ENCODE data around the gene BZW2. TPM values are rescaled to one million over a fixed set of nuclear protein-coding genes. Genes with fewer than 3 reads are reported as not detected.
"Not testable (repeated sequence)": the region's sequence is repeated elsewhere in the genome, so short reads cannot be mapped to it uniquely, and the experiment has no call there.

The BZW2 gene
- total RNA-seq, 3 donors from 2014 or later: 44.8 to 67.0 (median 65.3) TPM

DNA sequence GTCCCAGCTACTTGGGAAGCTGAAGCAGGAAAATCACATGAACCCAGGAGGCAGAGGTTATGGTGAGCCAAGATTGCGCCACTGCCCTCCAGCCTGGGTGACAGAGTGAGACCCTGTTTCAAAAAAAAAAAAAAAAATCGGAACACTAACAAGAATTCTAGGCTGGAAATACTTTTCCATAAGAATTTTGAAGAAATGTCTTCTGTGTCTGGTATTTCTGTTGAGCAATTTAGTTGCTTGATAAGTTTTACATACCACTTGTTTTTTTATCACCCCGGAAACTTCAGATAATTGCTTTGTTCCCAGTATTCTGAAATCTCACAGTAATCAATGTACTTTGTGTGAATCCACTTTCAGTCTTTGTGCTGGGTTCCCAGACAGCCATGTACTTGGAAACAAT lies 25.8 kb downstream of the BZW2 start:
- DNase-seq (no peak), ATAC-seq (no peak)
- TF ChIP-seq, protein P1, sequence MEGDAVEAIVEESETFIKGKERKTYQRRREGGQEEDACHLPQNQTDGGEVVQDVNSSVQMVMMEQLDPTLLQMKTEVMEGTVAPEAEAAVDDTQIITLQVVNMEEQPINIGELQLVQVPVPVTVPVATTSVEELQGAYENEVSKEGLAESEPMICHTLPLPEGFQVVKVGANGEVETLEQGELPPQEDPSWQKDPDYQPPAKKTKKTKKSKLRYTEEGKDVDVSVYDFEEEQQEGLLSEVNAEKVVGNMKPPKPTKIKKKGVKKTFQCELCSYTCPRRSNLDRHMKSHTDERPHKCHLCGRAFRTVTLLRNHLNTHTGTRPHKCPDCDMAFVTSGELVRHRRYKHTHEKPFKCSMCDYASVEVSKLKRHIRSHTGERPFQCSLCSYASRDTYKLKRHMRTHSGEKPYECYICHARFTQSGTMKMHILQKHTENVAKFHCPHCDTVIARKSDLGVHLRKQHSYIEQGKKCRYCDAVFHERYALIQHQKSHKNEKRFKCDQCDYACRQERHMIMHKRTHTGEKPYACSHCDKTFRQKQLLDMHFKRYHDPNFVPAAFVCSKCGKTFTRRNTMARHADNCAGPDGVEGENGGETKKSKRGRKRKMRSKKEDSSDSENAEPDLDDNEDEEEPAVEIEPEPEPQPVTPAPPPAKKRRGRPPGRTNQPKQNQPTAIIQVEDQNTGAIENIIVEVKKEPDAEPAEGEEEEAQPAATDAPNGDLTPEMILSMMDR (IDR thresholded peaks at IDR 0.05): no peak
- Histone ChIP-seq H3K9me3 (no peaks in the 10 kb centered on the region), H3K4me3 (no peak overlapping the region), H3K36me3 (ENCODE audit: low read depth) (no peaks in the 10 kb centered on the region), H3K4me1 (ENCODE audit: low read depth) (no peaks in the 10 kb centered on the region)
- intact Hi-C loops (cut with DNase I, micrococcal nuclease): no loop called here

DNA sequence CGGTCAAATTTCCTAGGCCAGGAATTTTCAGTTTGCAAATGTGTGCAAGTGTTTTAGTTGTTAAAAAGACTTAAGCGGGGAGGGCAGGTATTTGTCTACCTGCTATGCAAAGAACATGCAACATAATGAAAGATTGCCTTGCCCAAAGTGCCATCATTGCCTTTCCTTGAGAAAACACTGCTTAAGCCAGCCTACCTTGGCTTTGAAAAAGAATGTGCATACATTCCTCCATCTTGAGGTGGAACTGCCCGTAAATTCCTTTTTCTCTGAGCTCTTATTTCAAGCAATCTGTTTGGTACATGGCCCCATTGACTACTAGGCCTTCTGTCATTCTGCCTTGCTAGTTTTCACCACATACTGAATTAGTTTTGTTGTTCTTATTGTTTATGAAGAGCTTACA lies 29.3 kb downstream of the BZW2 start:
- H3K4me1 ChIP-seq (ENCODE audit: low read depth): no peaks in the 10 kb centered on the region
- no peak for ATAC-seq
- no peaks in the 10 kb centered on the region for H3K36me3 ChIP-seq (ENCODE audit: low read depth)
- H3K9me3 ChIP-seq: no peaks in the 10 kb centered on the region
- no peak for DNase-seq
- TF ChIP-seq, protein P1 (IDR thresholded peaks at IDR 0.05): no peak
- intact Hi-C loops (cut with DNase I, micrococcal nuclease): no loop called here
- H3K4me3 ChIP-seq: no peak overlapping the region

DNA sequence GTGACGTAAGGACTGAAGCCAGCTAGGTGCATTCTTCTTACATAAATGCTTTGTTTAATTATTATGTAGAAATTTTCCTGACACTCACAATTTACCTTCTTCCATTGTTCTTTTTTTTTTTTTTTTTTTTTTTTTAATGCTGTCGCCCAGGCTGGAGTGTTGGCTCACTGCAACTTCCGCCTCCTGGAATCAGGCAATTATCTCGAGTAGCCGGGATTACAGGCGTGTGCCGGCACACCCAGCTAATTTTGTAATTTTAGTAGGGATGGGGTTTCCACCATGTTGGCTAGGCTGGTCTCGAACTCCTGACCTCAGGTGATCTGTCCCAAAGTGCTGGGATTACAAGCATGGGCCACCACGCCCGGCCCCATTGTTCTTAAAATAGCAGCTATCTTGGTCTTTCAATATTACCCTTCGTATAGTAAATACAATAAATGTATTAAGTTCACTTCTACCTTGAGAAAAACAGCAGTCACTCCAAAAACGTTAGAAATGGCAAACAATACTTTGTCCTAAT lies 32.1 kb downstream of the BZW2 start:
- intact Hi-C loops (cut with DNase I, micrococcal nuclease): no loop called here
- peak in 2 of 3 donors; percentile 50 to 59 for DNase-seq
- ATAC-seq: peak; percentile 51
- Histone ChIP-seq H3K4me1 (ENCODE audit: low read depth) (no peaks in the 10 kb centered on the region), H3K9me3 (no peaks in the 10 kb centered on the region), H3K4me3 (no peak overlapping the region), H3K36me3 (ENCODE audit: low read depth) (no peaks in the 10 kb centered on the region)
- TF ChIP-seq, protein P1 (IDR thresholded peaks at IDR 0.05): no peak

DNA sequence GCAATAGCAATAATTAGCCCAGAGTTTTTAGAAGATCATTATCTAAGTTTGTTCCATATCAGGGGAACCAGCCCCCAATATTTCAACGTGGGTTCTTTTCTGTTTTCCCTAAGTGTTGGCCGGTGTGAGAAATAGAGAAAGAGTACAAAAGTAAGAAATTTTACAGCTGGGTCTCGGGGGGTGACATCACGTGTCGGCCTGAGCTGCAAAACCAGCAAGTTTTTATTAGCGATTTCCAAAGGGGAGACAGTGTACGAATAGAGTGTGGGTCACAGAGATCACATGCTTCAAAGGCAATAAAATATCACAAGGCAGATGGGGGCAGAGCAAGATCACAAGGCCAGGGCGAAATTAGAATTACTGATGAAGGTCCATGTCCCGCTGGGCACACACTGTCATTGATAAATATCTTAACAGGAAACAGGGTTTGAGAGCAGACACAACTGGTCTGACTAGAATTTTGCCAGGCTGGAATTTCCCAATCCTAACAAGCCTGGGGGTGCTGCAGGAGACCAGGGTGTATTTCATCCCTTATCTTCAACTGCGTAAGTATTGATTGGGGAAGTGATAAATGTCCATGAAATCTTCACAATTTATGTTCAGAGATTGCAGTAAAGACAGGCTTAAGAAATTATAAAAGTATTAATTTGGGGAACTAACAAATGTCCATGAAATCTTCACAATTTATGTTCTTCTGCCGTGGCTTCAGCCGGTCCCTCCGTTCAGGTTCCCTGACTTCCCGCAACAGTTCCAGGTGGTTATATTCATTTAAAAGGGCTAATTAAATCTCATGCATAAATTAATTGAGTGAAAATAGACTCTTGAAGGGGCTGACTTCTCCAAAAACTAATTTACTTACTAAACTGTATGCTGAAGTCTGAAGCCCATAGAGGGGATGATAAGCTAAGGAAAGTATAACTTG lies 32.9 kb downstream of the BZW2 start:
- H3K9me3 ChIP-seq; H3K36me3 ChIP-seq (ENCODE audit: low read depth); ATAC-seq; DNase-seq; intact Hi-C loops (cut with DNase I, micrococcal nuclease); H3K4me1 ChIP-seq (ENCODE audit: low read depth); H3K4me3 ChIP-seq: not testable (repeated sequence)

DNA sequence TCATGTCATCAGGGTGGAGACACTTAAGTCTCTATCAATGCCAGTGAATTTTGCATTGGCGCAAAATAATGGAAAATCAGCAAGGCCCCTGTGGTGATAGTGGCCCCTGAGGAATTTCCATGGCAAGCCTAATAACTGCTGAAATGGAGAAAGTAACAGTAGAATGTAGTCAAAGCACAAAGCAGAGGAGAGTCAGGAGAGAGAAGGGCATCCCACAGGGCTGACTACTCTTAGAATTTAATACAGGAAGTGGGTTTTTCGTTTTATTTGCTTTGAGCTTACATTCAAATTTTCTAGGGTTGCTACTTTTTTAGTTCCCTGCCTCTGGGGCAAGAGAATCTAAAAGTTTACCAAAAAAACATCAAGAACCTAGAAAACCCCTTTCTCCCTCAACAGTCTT lies 39.0 kb downstream of the BZW2 start:
- DNase-seq (no peak), ATAC-seq (no peak)
- Histone ChIP-seq H3K4me3 (no peak overlapping the region), H3K4me1 (ENCODE audit: low read depth) (no peaks in the 10 kb centered on the region), H3K9me3 (no peaks in the 10 kb centered on the region), H3K36me3 (ENCODE audit: low read depth) (no peaks in the 10 kb centered on the region)
- intact Hi-C loops (cut with DNase I, micrococcal nuclease): no loop called here
- TF ChIP-seq, protein P1 (IDR thresholded peaks at IDR 0.05): no peak

DNA sequence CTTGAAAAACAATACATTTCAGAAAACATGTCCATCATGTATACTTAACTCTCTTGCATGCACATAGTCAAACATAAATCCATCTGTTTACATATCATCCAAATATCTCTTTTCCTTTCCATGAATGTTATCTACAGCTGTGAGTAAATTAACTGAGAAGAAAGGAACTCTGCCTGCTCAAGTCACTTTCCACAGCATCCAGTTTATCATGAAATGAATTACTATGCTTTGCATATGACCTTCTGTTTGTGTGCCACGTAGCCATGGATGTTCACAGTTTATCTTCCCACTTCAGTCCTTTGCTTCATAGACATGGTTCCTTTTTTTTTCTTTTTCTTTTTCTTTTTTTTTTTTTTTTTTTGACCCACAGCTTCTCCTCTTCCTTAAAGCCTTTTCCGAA lies 39.6 kb downstream of the BZW2 start:
- H3K36me3 ChIP-seq (ENCODE audit: low read depth): no peaks in the 10 kb centered on the region
- intact Hi-C loops (cut with DNase I, micrococcal nuclease): no loop called here

More for the DNA sequence above, 39.6 kb downstream of the BZW2 start:
- Histone ChIP-seq H3K4me1 (ENCODE audit: low read depth) (no peaks in the 10 kb centered on the region), H3K9me3 (no peaks in the 10 kb centered on the region), H3K4me3 (no peak overlapping the region)
- TF ChIP-seq, protein P1 (IDR thresholded peaks at IDR 0.05): no peak
- DNase-seq: no peak
- ATAC-seq: no peak

Measured in mucosa of descending colon (tissue), 3 donors.